HEK293T (cell line): ENCODE data around the gene FXYD4.
"Not testable (repeated sequence)": the region's sequence is repeated elsewhere in the genome, so short reads cannot be mapped to it uniquely, and the experiment has no call there.

Source experiments
- CTCF ChIA-PET: fragments of 350-600 bp; formaldehyde crosslinking; extraction: SDS; loops from one replicate; lab custom pipeline; 2021; ENCODE audit warnings: antibody characterized with exemption, inconsistent platforms; lab: Yijun Ruan, JAX
- POLR2A ChIA-PET: fragments of 350-600 bp; formaldehyde crosslinking; extraction: SDS; loops from one replicate; lab custom pipeline; 2020; ENCODE audit warnings: antibody characterized with exemption, inconsistent platforms; lab: Yijun Ruan, JAX
- DNase-seq: peaks from one replicate; pipeline ENCODE4 v3.0.0; 2012; ENCODE audit warnings: mixed read lengths; ENCODE audit errors: extremely low spot score
- ARNT ChIP-seq: fragments of 450-650 bp; IDR thresholded peaks from 2 replicates; pipeline ENCODE4 v1.6.1; 2017; ENCODE audit warnings: mild to moderate bottlenecking
- BHLHE40 ChIP-seq: fragments of 450-650 bp; IDR thresholded peaks from 2 replicates; pipeline ENCODE4 v1.6.1; 2016; ENCODE audit warnings: mild to moderate bottlenecking, moderate library complexity, borderline replicate concordance
- CTBP1 ChIP-seq: fragments of 450-650 bp; IDR thresholded peaks from 2 replicates; pipeline ENCODE4 v1.6.1; 2016; ENCODE audit warnings: borderline replicate concordance
- ELF4 ChIP-seq: fragments of 450-650 bp; IDR thresholded peaks from 2 replicates; pipeline ENCODE4 v1.6.1; 2017; ENCODE audit warnings: antibody characterized with exemption
- FOXA1 ChIP-seq: fragments of 450-650 bp; IDR thresholded peaks from 2 replicates; pipeline ENCODE4 v1.6.1; 2016; ENCODE audit warnings: mild to moderate bottlenecking
- FOXK2 ChIP-seq: fragments of 450-650 bp; IDR thresholded peaks from 2 replicates; pipeline ENCODE4 v1.6.1; 2016; ENCODE audit warnings: mild to moderate bottlenecking
- FOXM1 ChIP-seq: fragments of 450-650 bp; IDR thresholded peaks from 2 replicates; pipeline ENCODE4 v1.6.1; 2017; ENCODE audit warnings: mild to moderate bottlenecking, borderline replicate concordance
- HDGF ChIP-seq: fragments of 450-650 bp; IDR thresholded peaks from 2 replicates; pipeline ENCODE4 v1.6.1; 2017; ENCODE audit warnings: antibody characterized with exemption, borderline replicate concordance
- L3MBTL2 ChIP-seq: fragments of 450-650 bp; conservative IDR thresholded peaks from 2 replicates; pipeline ENCODE4 v1.6.1; 2016; ENCODE audit warnings: mild to moderate bottlenecking
- LEF1 ChIP-seq: fragments of 450-650 bp; IDR thresholded peaks from 2 replicates; pipeline ENCODE4 v1.6.1; 2017; ENCODE audit warnings: mild to moderate bottlenecking, borderline replicate concordance
- NFRKB ChIP-seq: fragments of 450-650 bp; IDR thresholded peaks from 2 replicates; pipeline ENCODE4 v1.6.1; 2016; ENCODE audit warnings: mild to moderate bottlenecking, moderate library complexity
- PKNOX1 ChIP-seq: fragments of 450-650 bp; IDR thresholded peaks from 2 replicates; pipeline ENCODE4 v1.6.1; 2016
- SP1 ChIP-seq: fragments of 450-650 bp; IDR thresholded peaks from 2 replicates; pipeline ENCODE4 v1.6.1; 2017
- SUZ12 ChIP-seq: fragments of 450-650 bp; IDR thresholded peaks from 2 replicates; pipeline ENCODE4 v1.6.1; 2016; ENCODE audit warnings: mild to moderate bottlenecking
- TARDBP ChIP-seq: fragments of 450-650 bp; IDR thresholded peaks from 2 replicates; pipeline ENCODE4 v1.6.1; 2016
- ZNF384 ChIP-seq: fragments of 450-650 bp; IDR thresholded peaks from 2 replicates; pipeline ENCODE4 v1.6.1; 2016

Gene FXYD4

GRCh38 chr10:43333653-43334052 lies 37.8 kb upstream of the FXYD4 start:
- DNase-seq: no peak
- TF ChIP-seq FOXM1: no peak
- no peak for TF ChIP-seq TARDBP
- TF ChIP-seq SP1: no peak
- no peak for TF ChIP-seq ZNF384
- POLR2A ChIA-PET: no interaction called here
- CTCF ChIA-PET: no interaction called here

GRCh38 chr10:43336061-43336460 lies 35.4 kb upstream of the FXYD4 start:
- no peak for TF ChIP-seq LEF1
- no peak for TF ChIP-seq PKNOX1
- TF ChIP-seq CTBP1: no peak
- TF ChIP-seq FOXM1: no peak
- TF ChIP-seq L3MBTL2: no peak
- TF ChIP-seq FOXK2: no peak
- no peak for TF ChIP-seq BHLHE40
- no peak for TF ChIP-seq FOXA1
- DNase-seq: no peak
- POLR2A ChIA-PET: no interaction called here
- CTCF ChIA-PET: no interaction called here

GRCh38 chr10:43336641-43337318 lies 34.7 kb upstream of the FXYD4 start:
- ChIA-PET CTCF (no interaction called here), POLR2A (no interaction called here)
- no peak for TF ChIP-seq BHLHE40
- no peak for TF ChIP-seq LEF1
- no peak for TF ChIP-seq SUZ12
- no peak for TF ChIP-seq FOXA1
- TF ChIP-seq ARNT: no peak
- no peak for TF ChIP-seq HDGF
- TF ChIP-seq SP1: no peak
- no peak for TF ChIP-seq FOXM1
- TF ChIP-seq CTBP1: no peak
- TF ChIP-seq FOXK2: no peak
- no peak for TF ChIP-seq L3MBTL2
- TF ChIP-seq NFRKB: no peak
- no peak for TF ChIP-seq TARDBP
- no peak for DNase-seq

GRCh38 chr10:43337536-43337935 lies 33.9 kb upstream of the FXYD4 start:
- POLR2A ChIA-PET, CTCF ChIA-PET, DNase-seq: not testable (repeated sequence)

- CTCF ChIA-PET: no interaction called here
- POLR2A ChIA-PET: no interaction called here
- no peak for DNase-seq
- TF ChIP-seq ARNT (no peak), SP1 (no peak), HDGF (no peak), NFRKB (no peak), BHLHE40 (no peak), ELF4 (no peak), FOXA1 (no peak), LEF1 (no peak), CTBP1 (no peak), FOXK2 (no peak), FOXM1 (no peak), TARDBP (no peak)
Measured at GRCh38 chr10:43338117-43338516, 33.3 kb upstream of the FXYD4 start.

- TF ChIP-seq FOXK2 (no peak), ZNF384 (no peak), ARNT (no peak), HDGF (no peak), SUZ12 (no peak), LEF1 (no peak)
- CTCF ChIA-PET: no interaction called here
- no peak for DNase-seq
- POLR2A ChIA-PET: no interaction called here
Measured at GRCh38 chr10:43339136-43339535, 32.3 kb upstream of the FXYD4 start.

- TF ChIP-seq ELF4 (no peak), LEF1 (no peak), SP1 (no peak), SUZ12 (no peak)
- POLR2A ChIA-PET: no interaction called here
- CTCF ChIA-PET: no interaction called here
- no peak for DNase-seq
Measured at GRCh38 chr10:43340101-43340500, 31.3 kb upstream of the FXYD4 start.

GRCh38 chr10:43340619-43341018 lies 30.8 kb upstream of the FXYD4 start:
- ChIA-PET CTCF (no interaction called here), POLR2A (no interaction called here)
- TF ChIP-seq CTBP1: no peak
- TF ChIP-seq LEF1: no peak
- no peak for TF ChIP-seq NFRKB
- TF ChIP-seq ARNT: no peak
- no peak for DNase-seq

GRCh38 chr10:43341450-43341849 lies 30.0 kb upstream of the FXYD4 start:
- TF ChIP-seq ARNT (no peak), PKNOX1 (no peak), FOXM1 (no peak), LEF1 (no peak), SP1 (no peak), BHLHE40 (no peak), L3MBTL2 (no peak), ZNF384 (no peak), FOXA1 (no peak)
- ChIA-PET POLR2A (no interaction called here), CTCF (no interaction called here)
- DNase-seq: no peak
